ENCODE data around the gene PCDH9.

Gene PCDH9

GRCh38 chr13:67155898-67156722 lies 74.0 kb downstream of the PCDH9 start:
- no peak for DNase-seq

GRCh38 chr13:67152085-67152484 lies 78.1 kb downstream of the PCDH9 start:
- no peak for DNase-seq

- no peak for DNase-seq
These were observed 78.5 kb downstream of the PCDH9 start for GRCh38 chr13:67151652-67152051.

- no peak for DNase-seq
These were observed 79.5 kb downstream of the PCDH9 start for GRCh38 chr13:67150608-67151007.

- no peak for DNase-seq
These were observed 82.0 kb downstream of the PCDH9 start for GRCh38 chr13:67148161-67148571.

GRCh38 chr13:67147342-67148133 lies 82.6 kb downstream of the PCDH9 start:
- DNase-seq, result no peak

- DNase-seq, result no peak
These were observed 83.5 kb downstream of the PCDH9 start for GRCh38 chr13:67146523-67147130.

GRCh38 chr13:67145950-67146349 lies 84.2 kb downstream of the PCDH9 start:
- DNase-seq, result no peak

- no peak for DNase-seq
These were observed 86.5 kb downstream of the PCDH9 start for GRCh38 chr13:67143544-67144115.

GRCh38 chr13:67140006-67140405 lies 90.1 kb downstream of the PCDH9 start:
- DNase-seq, result no peak

GRCh38 chr13:67139551-67139950 lies 90.6 kb downstream of the PCDH9 start:
- no peak for DNase-seq

GRCh38 chr13:67138970-67139369 lies 91.2 kb downstream of the PCDH9 start:
- DNase-seq, result no peak

- no peak for DNase-seq
These were observed 92.9 kb downstream of the PCDH9 start for GRCh38 chr13:67137044-67137735.

- DNase-seq, result no peak
These were observed 94.0 kb downstream of the PCDH9 start for GRCh38 chr13:67136157-67136556.

- no peak for DNase-seq
These were observed 94.8 kb downstream of the PCDH9 start for GRCh38 chr13:67135356-67135755.

- no peak for DNase-seq
These were observed 95.6 kb downstream of the PCDH9 start for GRCh38 chr13:67134417-67135129.

GRCh38 chr13:67133476-67133875 lies 96.7 kb downstream of the PCDH9 start:
- DNase-seq, result no peak

- no peak for DNase-seq
These were observed 98.7 kb downstream of the PCDH9 start for GRCh38 chr13:67131393-67131792.

GRCh38 chr13:67130444-67130843 lies 99.7 kb downstream of the PCDH9 start:
- no peak for DNase-seq

- DNase-seq, result no peak
These were observed 102.0 kb downstream of the PCDH9 start for GRCh38 chr13:67128136-67128535.

- no peak for DNase-seq
These were observed 104.5 kb downstream of the PCDH9 start for GRCh38 chr13:67125681-67126080.

GRCh38 chr13:67123165-67123564 lies 107.0 kb downstream of the PCDH9 start:
- no peak for DNase-seq

Measured in amniotic stem cell (primary cell).